ENCODE results near the gene PHF24.

DNA sequence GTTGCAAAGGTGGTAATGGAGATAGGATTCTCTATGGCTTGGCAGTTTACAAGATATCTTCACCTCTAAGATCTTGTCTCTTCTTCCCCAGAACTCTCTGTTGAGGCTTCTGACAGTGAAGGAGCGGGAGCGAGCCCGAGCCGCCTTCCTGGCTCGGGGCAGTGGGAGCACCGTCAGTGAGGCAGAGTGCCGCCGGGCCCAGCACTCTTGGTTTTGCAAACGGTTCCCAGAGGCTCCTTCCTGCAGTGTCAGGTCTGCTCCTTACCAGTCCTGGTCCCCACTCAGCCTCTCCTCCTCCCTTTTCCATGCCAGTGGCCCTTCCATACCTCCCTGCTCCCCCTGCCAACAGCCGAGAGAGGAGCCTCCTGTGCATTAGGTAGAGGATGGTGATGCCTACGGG, 18.9 kb downstream of the PHF24 start:
- TF ChIP-seq, protein P1, sequence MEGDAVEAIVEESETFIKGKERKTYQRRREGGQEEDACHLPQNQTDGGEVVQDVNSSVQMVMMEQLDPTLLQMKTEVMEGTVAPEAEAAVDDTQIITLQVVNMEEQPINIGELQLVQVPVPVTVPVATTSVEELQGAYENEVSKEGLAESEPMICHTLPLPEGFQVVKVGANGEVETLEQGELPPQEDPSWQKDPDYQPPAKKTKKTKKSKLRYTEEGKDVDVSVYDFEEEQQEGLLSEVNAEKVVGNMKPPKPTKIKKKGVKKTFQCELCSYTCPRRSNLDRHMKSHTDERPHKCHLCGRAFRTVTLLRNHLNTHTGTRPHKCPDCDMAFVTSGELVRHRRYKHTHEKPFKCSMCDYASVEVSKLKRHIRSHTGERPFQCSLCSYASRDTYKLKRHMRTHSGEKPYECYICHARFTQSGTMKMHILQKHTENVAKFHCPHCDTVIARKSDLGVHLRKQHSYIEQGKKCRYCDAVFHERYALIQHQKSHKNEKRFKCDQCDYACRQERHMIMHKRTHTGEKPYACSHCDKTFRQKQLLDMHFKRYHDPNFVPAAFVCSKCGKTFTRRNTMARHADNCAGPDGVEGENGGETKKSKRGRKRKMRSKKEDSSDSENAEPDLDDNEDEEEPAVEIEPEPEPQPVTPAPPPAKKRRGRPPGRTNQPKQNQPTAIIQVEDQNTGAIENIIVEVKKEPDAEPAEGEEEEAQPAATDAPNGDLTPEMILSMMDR (IDR thresholded peaks at IDR 0.05) = no peak
- TF ChIP-seq POLR2A (IDR thresholded peaks at IDR 0.05) (no peak), POLR2AphosphoS5 (IDR thresholded peaks at IDR 0.05) (no peak), EP300 (IDR thresholded peaks at IDR 0.05) (no peak)

All from gastroesophageal sphincter (tissue), 3 donors.